Kidney (tissue), 14 donors: ENCODE measurements around the gene NMRAL1. TPM values are rescaled to one million over a fixed set of nuclear protein-coding genes. Genes with fewer than 3 reads are reported as not detected.

Source experiments
- DNase-seq, 5 donors: peaks; one replicate each; pipeline ENCODE4 v3.0.0-alpha.2; 2013 to 2020
- FAIRE-seq: peaks from 2 replicates; lab custom pipeline; 2012; peaks lifted over from hg19 to GRCh38; lab: Jason Lieb, UNC
- H3K27ac ChIP-seq, 2 donors: one replicate each; pipeline ENCODE4 v1.7.0; 2013; ENCODE audit warnings: low read depth in 2 of 2, low read length in 2 of 2, inconsistent platforms in 1 of 2
- H3K27me3 ChIP-seq: one replicate; pipeline ENCODE4 v1.7.1; 2013; ENCODE audit warnings: low read length, inconsistent platforms; ENCODE audit not compliant: control insufficient read depth, insufficient read depth
- H3K36me3 ChIP-seq, 3 donors: one replicate each; pipeline versions ENCODE4 v1.7.0 to v1.7.1; 2013; ENCODE audit warnings: low read length in 3 of 3, control low read depth in 1 of 3, inconsistent platforms in 1 of 3; ENCODE audit not compliant: insufficient read depth in 3 of 3, control insufficient read depth in 2 of 3
- H3K4me1 ChIP-seq, 3 donors: one replicate each; pipeline versions ENCODE4 v1.7.0 to v1.7.1; 2013; ENCODE audit warnings: low read length in 3 of 3, inconsistent platforms in 1 of 3, low read depth in 1 of 3; ENCODE audit not compliant: control insufficient read depth in 2 of 3, insufficient read depth in 2 of 3
- H3K4me3 ChIP-seq, 3 donors: one replicate each; pipeline versions ENCODE4 v1.7.0 to v1.8.1; 2013; ENCODE audit warnings: low read length in 3 of 3, control low read depth in 1 of 3, inconsistent platforms in 1 of 3
- H3K9ac ChIP-seq, 3 donors: one replicate each; pipeline versions ENCODE4 v1.7.0 to v1.7.1; 2013; ENCODE audit warnings: low read length in 3 of 3, control low read depth in 1 of 3, inconsistent platforms in 1 of 3
- H3K9me3 ChIP-seq, 3 donors: one replicate each; pipeline versions ENCODE4 v1.7.0 to v1.7.1; 2013; ENCODE audit warnings: low read length in 3 of 3, control low read depth in 1 of 3, inconsistent platforms in 1 of 3; ENCODE audit not compliant: control insufficient read depth in 2 of 3, insufficient read depth in 1 of 3
- CTCF ChIP-seq: IDR thresholded peaks from 3 replicates; pipeline ENCODE4 v1.5.1; 2012; ENCODE audit warnings: mild to moderate bottlenecking, moderate library complexity, borderline replicate concordance; ENCODE audit not compliant: insufficient read depth; ENCODE audit errors: extremely low read depth
- intact Hi-C: fragments of 100-400 bp; cut with DNase I; formaldehyde crosslinking; loops from one replicate; pipeline ENCODE4 v1.11.1; 2022
- polyA plus RNA-seq: library from polyadenylated mRNA; stranded (reverse); fragments of 350-450 nt; fragmentation: Illumina TruSeq; extraction: RNeasy Lipid Tissue Mini Kit (QIAGEN cat#74804); gene quantifications from one replicate; pipeline ENCODE4 v1.2.3, GENCODE V29; 2014; ENCODE audit warnings: low read depth, low replicate concordance; ENCODE audit not compliant: insufficient read depth
- total RNA-seq: library from RNA; stranded (reverse); fragmentation: NEBNext Ultra II Directional; extraction: Animal tissue kit (Norgen Biotek cat#: 25700); gene quantifications from one replicate; pipeline ENCODE4 v1.2.1, GENCODE V29; 2021
- donor health status: control.
- donor health status: control.
- donor health status: control.
- donor health status: control.
- donor health status: control.
- donor health status: DM: yes; HTN: yes; CAD: no.
- donor health status: Normal renal cell carcinoma (clear cell type).

NMRAL1 gene
- total and polyA plus RNA-seq, 2 donors from 2014 or later, result 54.9 to 94.1 TPM

- intact Hi-C loops, result no loop called here
- Histone ChIP-seq H3K27ac (no peak overlapping the region), H3K4me3 (no peak overlapping the region), H3K9me3 (no peaks in the 10 kb centered on the region), H3K27me3 (no peaks in the 10 kb centered on the region), H3K4me1 (peaks cover 0 to 8% (median 3%) of the 10 kb centered on the region in 3 donors), H3K9ac (no peak overlapping the region), H3K36me3 (no peaks in the 10 kb centered on the region)
- no peak for FAIRE-seq
- no peak for TF ChIP-seq CTCF
- DNase-seq, result peak in 1 of 5 donors; percentile 28
These were observed 3.5 kb upstream of the NMRAL1 start for GRCh38 chr16:4477966-4478365.

GRCh38 chr16:4475880-4476788 lies 1.7 kb upstream of the NMRAL1 start, which contains the start of gene HMOX2:
Gene HMOX2 (plus strand): TSS chr16:4476398. CDS start chr16:4505525, 29,127 bp downstream.
- Histone ChIP-seq H3K27me3 (no peaks in the 10 kb centered on the region), H3K9ac (peak within 1 kb of the TSS; percentile 27 to 84 (median 83)), H3K9me3 (no peaks in the 10 kb centered on the region), H3K4me1 (peaks cover 0 to 3% (median 3%) of the 10 kb centered on the region in 3 donors), H3K4me3 (peak within 1 kb of the TSS; percentile 69 to 83 (median 77)), H3K36me3 (no peaks in the 10 kb centered on the region), H3K27ac (peak within 1 kb of the TSS; percentile 81 to 89)
- intact Hi-C loops, result no loop called here
- FAIRE-seq (no peak), DNase-seq (peak; percentile 93 to 97 (median 95))
- TF ChIP-seq CTCF, result peak; percentile 36

GRCh38 chr16:4472880-4473279 lies 1.5 kb downstream of the NMRAL1 start:
- FAIRE-seq, result no peak
- H3K36me3 ChIP-seq, result peaks cover 0 to 5% (median 2%) of the 10 kb centered on the region in 3 donors
- no peak overlapping the region for H3K27ac ChIP-seq
- DNase-seq, result no peak
- no peak overlapping the region for H3K4me3 ChIP-seq
- H3K9ac ChIP-seq, result no peak overlapping the region
- peaks cover 0 to 3% (median 3%) of the 10 kb centered on the region in 3 donors for H3K4me1 ChIP-seq
- no peaks in the 10 kb centered on the region for H3K9me3 ChIP-seq
- no peaks in the 10 kb centered on the region for H3K27me3 ChIP-seq
- intact Hi-C loops, result no loop called here
- no peak for TF ChIP-seq CTCF
